K562 (cell line): ENCODE data around the gene FGR. TPM values are rescaled to one million over a fixed set of nuclear protein-coding genes. Genes with fewer than 3 reads are reported as not detected.

ENCODE experiments used
- ATAC-seq: fragments of 200-7000 bp; cut with Tn5 transposase; 3 replicates; pipeline ENCODE4 v1.9.1; 2020; ENCODE audit warnings: moderate library complexity
- BruUV-seq: library from RNA; stranded (reverse); fragments of 400-500 nt; replicated peaks from 2 replicates; lab custom pipeline; 2021; lab: Mats Ljungman, UMichigan
- CTCF ChIA-PET: fragments of 300-600 bp; formaldehyde crosslinking; extraction: SDS; loops from one replicate; lab custom pipeline; 2021; ENCODE audit warnings: low intra/inter-chr PET ratio; lab: Yijun Ruan, JAX
- POLR2A ChIA-PET: fragments of 300-600, 350-650 bp; sonication (Branson Sonifier 250); formaldehyde crosslinking; extraction: SDS; loops from one replicate; lab custom pipeline; 2021; ENCODE audit warnings: antibody characterized with exemption, inconsistent platforms; lab: Yijun Ruan, JAX
- DNase-seq, 4 experiments: peaks; one replicate each; pipeline versions ENCODE4 v3.0.0 to v3.0.0-alpha.2; 2011 to 2018; ENCODE audit warnings: low spot score in 3 of 4, mixed read lengths in 3 of 4; ENCODE audit errors: extremely low read depth in 1 of 4
- FAIRE-seq: peaks from 2 replicates; lab custom pipeline; 2011; peaks lifted over from hg19 to GRCh38; lab: Jason Lieb, UNC
- H2AFZ ChIP-seq: 2 replicates; pipeline ENCODE4 v1.6.0; 2011; ENCODE audit warnings: low read depth, low read length, control low read depth, inconsistent platforms
- H3K27ac ChIP-seq: fragments of 200-600 bp; 3 replicates; pipeline ENCODE4 v1.8.0; 2011; ENCODE audit warnings: low read depth, mild to moderate bottlenecking, control low read depth, inconsistent platforms, low read length, moderate library complexity, mixed read lengths; ENCODE audit errors: extremely low read depth
- H3K27me3 ChIP-seq, 2 experiments: fragments of 300-600 bp in 1 of 2; 2 replicates in 1 of 2; 3 replicates in 1 of 2; pipeline versions ENCODE4 v1.6.0 to v1.8.0; 2011; ENCODE audit warnings: inconsistent platforms in 2 of 2, low read length in 2 of 2, mild to moderate bottlenecking in 1 of 2, mixed read lengths in 1 of 2, moderate library complexity in 1 of 2; ENCODE audit not compliant: control insufficient read depth in 2 of 2, insufficient read depth in 2 of 2
- H3K36me3 ChIP-seq: fragments of 300-600 bp; 3 replicates; pipeline ENCODE4 v1.8.0; 2011; ENCODE audit warnings: mild to moderate bottlenecking, low read length, inconsistent platforms; ENCODE audit not compliant: control insufficient read depth, insufficient read depth
- H3K4me1 ChIP-seq, 2 experiments: fragments of 200-600 bp in 1 of 2; replicated peaks in 1 of 2; 2 replicates in 1 of 2; 3 replicates in 1 of 2; pipeline versions ENCODE4 v1.5.1 to v1.8.0; 2011; ENCODE audit warnings: inconsistent platforms in 2 of 2, low read length in 2 of 2, mild to moderate bottlenecking in 1 of 2, mixed read lengths in 1 of 2, moderate library complexity in 1 of 2; ENCODE audit not compliant: control insufficient read depth in 2 of 2, insufficient read depth in 2 of 2
- H3K4me2 ChIP-seq: 2 replicates; pipeline ENCODE4 v1.6.1; 2011; ENCODE audit warnings: low read length, control low read depth, inconsistent platforms, mixed read lengths; ENCODE audit not compliant: insufficient read depth
- H3K4me3 ChIP-seq: fragments of 200-600 bp; sonication (generic), shearing (Covaris generic); 2 replicates; pipeline ENCODE4 v1.5.1; 2016; ENCODE audit warnings: control low read depth, inconsistent platforms
- H3K79me2 ChIP-seq: fragments of 200-600 bp; 3 replicates; pipeline ENCODE4 v1.8.0; 2011; ENCODE audit warnings: low read length, inconsistent platforms; ENCODE audit not compliant: control insufficient read depth, insufficient read depth
- H3K9ac ChIP-seq, 2 experiments: 2 replicates each; pipeline versions ENCODE4 v1.6.0 to v1.6.1; 2011; ENCODE audit warnings: low read depth in 2 of 2, low read length in 2 of 2, control low read depth in 1 of 2, inconsistent platforms in 1 of 2, mild to moderate bottlenecking in 1 of 2, mixed read lengths in 1 of 2; ENCODE audit not compliant: insufficient read depth in 1 of 2
- H3K9me1 ChIP-seq: one replicate; pipeline ENCODE4 v1.6.0; 2011; ENCODE audit warnings: inconsistent platforms, mild to moderate bottlenecking, low read length, moderate library complexity; ENCODE audit not compliant: control insufficient read depth, insufficient read depth
- H3K9me3 ChIP-seq: replicated peaks from 2 replicates; pipeline ENCODE4 v1.5.1; 2011; ENCODE audit warnings: low read depth, low read length, inconsistent platforms; ENCODE audit not compliant: control insufficient read depth, insufficient read depth
- H4K20me1 ChIP-seq: replicated peaks from 2 replicates; pipeline ENCODE4 v1.6.1; 2011; ENCODE audit warnings: low read length, inconsistent platforms, mixed read lengths; ENCODE audit not compliant: control insufficient read depth, insufficient read depth
- CTCF ChIP-seq, 3 experiments: IDR thresholded peaks in 2 of 3; conservative IDR thresholded peaks in 1 of 3; 2 replicates each; pipeline ENCODE4 v1.5.1; 2011 to 2012; ENCODE audit warnings: low read length in 3 of 3, mild to moderate bottlenecking in 3 of 3, control low read depth in 2 of 3, improper control_type of control experiment in 1 of 3, inconsistent platforms in 1 of 3, low read depth in 1 of 3, mixed read lengths in 1 of 3, moderate library complexity in 1 of 3; ENCODE audit not compliant: insufficient read depth in 2 of 3
- NCOA1 ChIP-seq: fragments of 450-650 bp; IDR thresholded peaks from 2 replicates; pipeline ENCODE4 v1.6.1; 2016; ENCODE audit warnings: low read depth
- PRDM10 ChIP-seq: fragments of 450-650 bp; IDR thresholded peaks from 2 replicates; pipeline ENCODE4 v1.6.1; 2018; ENCODE audit not compliant: partially characterized antibody
- RBM39 ChIP-seq: fragments of 200-400 bp; formaldehyde crosslinking; optimal IDR thresholded peaks from 2 replicates; pipeline ENCODE3; 2018; ENCODE audit warnings: low read depth, low read length
- STAT5B ChIP-seq: fragments of 250-450 bp; sonication (Bioruptor Pico); IDR thresholded peaks from 2 replicates; pipeline ENCODE4 v1.8.0; 2021; ENCODE audit warnings: mild to moderate bottlenecking, inconsistent platforms
- WGBS: fragments of 100-300 bp; shearing (Covaris generic); methylation state at CpG from one replicate; pipeline ENCODE4 v1.1.6; 2016; ENCODE audit warnings: low coverage, mixed read lengths; ENCODE audit not compliant: insufficient coverage; ENCODE audit errors: missing lambda C conversion rate; 5-methylcytosine and 5-hydroxymethylcytosine counted together
- in situ Hi-C: fragments of 300-500 bp; cut with MboI; formaldehyde crosslinking; loops from 4 replicates; pipeline ENCODE4 v1.15.0; 2018; ENCODE audit warnings: inconsistent platforms, mixed read lengths
- intact Hi-C: fragments of 100-400 bp; cut with micrococcal nuclease; formaldehyde crosslinking; loops from 2 replicates; pipeline ENCODE4 v1.14.2; 2022
- polyA plus RNA-seq, 8 experiments: library from polyadenylated mRNA; depleted of rRNA in 4 of 8; stranded (reverse) in 5 of 8; unstranded in 3 of 8; fragments of >200 nt; fragmentation: Nextera tagmentation in 2 of 8; fragmentation: Illumina TruSeq in 1 of 8; extraction: Ambion mirVana in 2 of 8; extraction: Trizol in 1 of 8; gene quantifications; 2 replicates each; pipeline versions ENCODE4 v1.2.1 to v1.2.3, GENCODE V29; 2011 to 2014; ENCODE audit warnings: inconsistent platforms in 1 of 8, missing spikeins in 1 of 8
- total RNA-seq, 7 experiments: library from RNA; depleted of rRNA in 6 of 7; stranded (reverse); fragments of >200 nt in 6 of 7; fragmentation: Illumina TruSeq in 2 of 7; extraction: Trizol in 2 of 7; gene quantifications; 2 replicates each; pipeline versions ENCODE4 v1.2.1 to v1.2.3, GENCODE V29; 2011 to 2021; ENCODE audit warnings: low replicate concordance in 1 of 7
- TF ChIP-seq, protein P1 (sequence below), 3 experiments: fragments of 200-800 bp in 1 of 3; sonication (Bioruptor generic) in 1 of 3; sonication (generic) in 1 of 3; formaldehyde crosslinking in 1 of 3; IDR thresholded peaks; 2 replicates each; pipeline versions ENCODE4 v1.6.1 to v1.8.0; 2016 to 2022; ENCODE audit warnings: mild to moderate bottlenecking in 2 of 3, missing compliant biosample characterization in 2 of 3, missing genetic modification characterization in 2 of 3, missing genetic modification reagents in 1 of 3

Gene FGR
- total and polyA plus RNA-seq, 9 of the 15 experiments (the other 6 are each of a cell fraction or from before 2014, with no cell fraction given) = 0.04 to 0.11 TPM; not detected in 7

DNA sequence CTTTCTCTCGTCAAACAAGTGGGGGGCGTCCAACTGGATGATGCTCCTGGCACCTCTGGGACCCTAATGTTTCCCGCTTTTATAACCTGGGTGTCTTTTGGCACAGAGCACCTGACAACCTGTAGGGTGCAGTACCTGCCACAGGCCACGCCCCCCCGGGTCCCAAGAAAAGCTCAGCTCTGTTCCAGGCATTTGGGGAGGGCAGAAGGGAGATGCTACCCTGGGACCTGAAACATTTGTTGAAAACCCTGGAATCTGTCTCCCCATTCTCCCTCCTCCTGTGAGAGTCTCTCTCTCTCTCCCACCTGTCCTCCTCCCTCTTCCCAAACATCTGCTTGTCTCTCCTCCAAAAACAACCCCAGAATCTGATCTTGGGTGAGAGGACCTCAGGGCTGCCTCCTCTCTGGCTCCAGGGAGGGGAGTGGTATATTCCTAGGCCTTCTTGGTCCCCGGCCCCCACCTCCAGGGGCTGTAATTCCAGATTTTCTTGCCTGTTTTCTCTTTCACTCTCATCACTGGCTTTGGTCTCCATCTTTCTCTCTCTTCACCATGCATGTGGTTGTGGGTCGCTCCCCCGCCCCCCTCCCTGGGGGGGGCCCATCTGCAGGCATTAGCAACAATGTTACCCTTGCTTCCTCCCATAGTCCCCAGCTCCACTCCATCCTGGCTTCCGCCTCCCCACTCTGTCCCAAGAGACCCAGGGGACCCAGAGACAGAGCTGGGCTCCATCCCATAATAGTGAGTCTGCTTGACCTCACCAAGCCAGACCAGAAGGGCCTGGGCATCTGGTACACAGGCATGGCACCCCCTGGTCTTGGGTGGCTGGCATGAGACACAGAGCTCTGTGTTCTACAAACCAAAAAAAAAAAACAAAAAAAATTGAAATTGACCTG lies 35.1 kb downstream of the FGR start:
- Histone ChIP-seq H4K20me1 (peaks cover 46% of the 10 kb centered on the region), H3K9me3 (no peaks in the 10 kb centered on the region), H2AFZ (no peak overlapping the region), H3K4me1 (peaks cover 79 to 85% of the 10 kb centered on the region in 2 experiments), H3K27me3 (no peaks in the 10 kb centered on the region), H3K79me2 (peaks cover 90% of the 10 kb centered on the region), H3K9ac (peak overlapping the region in 1 of 2 experiments; percentile 69; a peak in 1 of 4 replicates), H3K27ac (peak overlapping the region; percentile 16; the same call in 1 of the 3 replicates), H3K36me3 (peaks cover 32% of the 10 kb centered on the region; the same call in 2 of the 3 replicates), H3K9me1 (peaks cover 16% of the 10 kb centered on the region), H3K4me3 (no peak overlapping the region), H3K4me2 (peak overlapping the region; percentile 56)
- intact Hi-C loops (no loop called here), in situ Hi-C loops (loop anchor here (10.0 to 25.0 kb wide), 3 partner anchors 45 to 488 kb away; no protein-coding TSS in a partner anchor)
- DNase-seq (peak in 3 of 4 experiments; percentile 31 to 54 (median 46)), FAIRE-seq (no peak), ATAC-seq (0 out of 3 replicates have a peak, but pooled peaks have one; percentile 1)
- no peak for TF ChIP-seq RBM39
- TF ChIP-seq, protein P1, sequence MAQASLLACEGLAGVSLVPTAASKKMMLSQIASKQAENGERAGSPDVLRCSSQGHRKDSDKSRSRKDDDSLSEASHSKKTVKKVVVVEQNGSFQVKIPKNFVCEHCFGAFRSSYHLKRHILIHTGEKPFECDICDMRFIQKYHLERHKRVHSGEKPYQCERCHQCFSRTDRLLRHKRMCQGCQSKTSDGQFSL (CRISPR knock-in tag; IDR thresholded peaks at IDR 0.05) = peak; percentile 78
- TF ChIP-seq, protein P1 (tag; IDR thresholded peaks at IDR 0.05) = 0 out of 4 replicates have a peak, but pooled peaks of 1 of the 2 experiments have one; percentile 42
- TF ChIP-seq NCOA1 = 0 out of 2 replicates have a peak, but pooled peaks have one; percentile 4
- peak; percentile 70 for TF ChIP-seq PRDM10
- TF ChIP-seq STAT5B (CRISPR knock-in tag) = no peak
- TF ChIP-seq CTCF (IDR thresholded peaks at IDR 0.05 in 2 of 3, conservative IDR thresholded peaks at IDR 0.05 in 1 of 3; ENCODE audit: insufficient read depth in 2 of 3, low read depth in 1 of 3, low read length in 3 of 3) = 0 out of 6 replicates have a peak, but pooled peaks of 2 of the 3 experiments have one; percentile 2 to 6
- CTCF ChIA-PET = no interaction called here
- TSS peak; percentile 13 for BruUV-seq
- POLR2A ChIA-PET = interaction anchor here (0.6 to 4.5 kb wide), 12 partner anchors 8 to 391 kb away, joined by 3 to 28 read pairs (median 3); no protein-coding TSS in a partner anchor
- WGBS = 35% methylated on average over 8 of the region's 9 CpGs
